AG10803 (cell line): ENCODE data around the gene CCDC181.

Experiments used
- DNase-seq: peaks from one replicate; pipeline ENCODE4 v3.0.0; 2010; ENCODE audit warnings: low read depth
- H3K4me3 ChIP-seq: 2 replicates; pipeline ENCODE4 v1.5.1; 2011; ENCODE audit warnings: mild to moderate bottlenecking, low read length, control low read depth
- TF ChIP-seq, protein P1 (sequence below): conservative IDR thresholded peaks from 2 replicates; pipeline ENCODE4 v1.5.1; 2011; ENCODE audit warnings: mild to moderate bottlenecking, low read length, control low read depth, inconsistent platforms

Gene CCDC181

DNA sequence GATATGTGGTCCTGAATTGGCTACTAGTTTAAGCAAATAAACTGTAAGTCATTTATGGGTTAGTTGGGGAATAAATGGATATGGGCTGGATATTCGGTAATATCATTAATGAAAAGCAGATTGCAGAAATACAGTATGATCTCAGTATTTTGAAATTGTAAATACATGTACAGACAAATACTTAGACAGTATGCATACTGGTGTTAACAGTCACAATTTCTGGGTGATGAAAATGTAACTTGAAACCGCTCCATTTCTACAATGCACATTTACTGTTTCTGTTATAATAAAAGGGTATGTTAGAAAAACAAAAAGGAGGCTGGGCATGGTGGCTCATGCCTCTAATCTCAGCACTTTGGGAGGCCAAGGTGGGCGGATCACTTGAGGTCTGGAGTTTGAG is 31.3 kb downstream of the CCDC181 start:
- DNase-seq, result peak; percentile 25
- H3K4me3 ChIP-seq, result no peak overlapping the region
- TF ChIP-seq, protein P1, sequence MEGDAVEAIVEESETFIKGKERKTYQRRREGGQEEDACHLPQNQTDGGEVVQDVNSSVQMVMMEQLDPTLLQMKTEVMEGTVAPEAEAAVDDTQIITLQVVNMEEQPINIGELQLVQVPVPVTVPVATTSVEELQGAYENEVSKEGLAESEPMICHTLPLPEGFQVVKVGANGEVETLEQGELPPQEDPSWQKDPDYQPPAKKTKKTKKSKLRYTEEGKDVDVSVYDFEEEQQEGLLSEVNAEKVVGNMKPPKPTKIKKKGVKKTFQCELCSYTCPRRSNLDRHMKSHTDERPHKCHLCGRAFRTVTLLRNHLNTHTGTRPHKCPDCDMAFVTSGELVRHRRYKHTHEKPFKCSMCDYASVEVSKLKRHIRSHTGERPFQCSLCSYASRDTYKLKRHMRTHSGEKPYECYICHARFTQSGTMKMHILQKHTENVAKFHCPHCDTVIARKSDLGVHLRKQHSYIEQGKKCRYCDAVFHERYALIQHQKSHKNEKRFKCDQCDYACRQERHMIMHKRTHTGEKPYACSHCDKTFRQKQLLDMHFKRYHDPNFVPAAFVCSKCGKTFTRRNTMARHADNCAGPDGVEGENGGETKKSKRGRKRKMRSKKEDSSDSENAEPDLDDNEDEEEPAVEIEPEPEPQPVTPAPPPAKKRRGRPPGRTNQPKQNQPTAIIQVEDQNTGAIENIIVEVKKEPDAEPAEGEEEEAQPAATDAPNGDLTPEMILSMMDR, result no peak

DNA sequence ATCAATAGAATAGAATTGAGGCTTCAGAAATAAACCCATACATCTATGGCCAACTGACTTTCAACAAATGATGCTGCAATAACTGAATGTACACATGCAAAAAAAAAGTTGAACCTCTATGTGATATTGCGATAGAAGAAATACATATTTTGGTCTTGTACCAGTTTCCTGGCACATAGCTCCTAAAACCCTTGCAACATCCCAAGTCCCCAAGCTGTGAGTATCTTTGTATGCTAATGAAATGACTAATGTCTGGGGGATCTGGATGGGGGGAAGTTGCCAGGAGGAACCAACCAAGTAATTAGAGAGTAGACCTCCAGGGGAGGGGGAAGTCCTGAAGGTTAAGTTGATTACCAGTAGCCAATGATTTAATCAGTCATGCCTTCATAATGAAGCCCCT is 34.9 kb downstream of the CCDC181 start:
- DNase-seq, result peak; percentile 11
- TF ChIP-seq, protein P1, result no peak
- no peak overlapping the region for H3K4me3 ChIP-seq

GRCh38 chr1:169390303-169390702 is 37.0 kb downstream of the CCDC181 start:
- TF ChIP-seq, protein P1, result no peak
- no peak for DNase-seq
- H3K4me3 ChIP-seq, result no peak overlapping the region

GRCh38 chr1:169387399-169387798 is 39.9 kb downstream of the CCDC181 start:
- no peak for DNase-seq
- H3K4me3 ChIP-seq, result no peak overlapping the region
- TF ChIP-seq, protein P1, result no peak

DNA sequence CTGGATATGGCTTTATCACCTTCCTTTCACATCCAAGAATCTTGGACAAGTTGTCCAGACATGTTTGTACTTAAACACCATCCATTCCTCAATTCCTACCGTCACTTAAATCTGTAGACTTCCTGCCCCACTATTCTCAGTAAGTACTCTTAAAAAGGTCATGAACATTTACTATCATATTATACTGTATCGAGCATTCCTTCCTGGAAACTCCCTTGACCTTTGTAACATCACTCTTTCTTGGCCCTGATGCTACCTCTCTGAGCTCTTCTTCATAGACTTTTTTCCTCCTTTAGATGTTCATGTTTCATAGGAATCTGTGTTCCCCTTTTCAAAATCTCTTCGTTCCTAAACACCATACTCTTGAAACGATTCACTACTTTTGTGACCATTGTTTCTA is 43.8 kb downstream of the CCDC181 start:
- no peak overlapping the region for H3K4me3 ChIP-seq
- TF ChIP-seq, protein P1, result no peak
- DNase-seq, result no peak

- TF ChIP-seq, protein P1, result no peak
- no peak for DNase-seq
- no peak overlapping the region for H3K4me3 ChIP-seq
These were observed 46.1 kb downstream of the CCDC181 start for GRCh38 chr1:169381162-169381561.

GRCh38 chr1:169371404-169371803 is 55.9 kb downstream of the CCDC181 start:
- TF ChIP-seq, protein P1, result no peak
- no peak overlapping the region for H3K4me3 ChIP-seq
- DNase-seq, result no peak
